Posterior vena cava (tissue), 2 donors: ENCODE results near the gene HNRNPAB. TPM values are rescaled to one million over a fixed set of nuclear protein-coding genes. Genes with fewer than 3 reads are reported as not detected.

ENCODE experiments used
- DNase-seq: peaks from one replicate; pipeline ENCODE4 v3.0.0-alpha.2; 2020; ENCODE audit warnings: low spot score
- intact Hi-C, 2 donors: fragments of 100-400 bp; cut with DNase I; formaldehyde crosslinking; loops; one replicate each; pipeline versions ENCODE4 v1.14.1 to v1.14.2; 2022 to 2023
- total RNA-seq, 2 donors: library from RNA; stranded (reverse); fragmentation: NEBNext Ultra II Directional; extraction: Animal tissue kit (Norgen Biotek cat#: 25700); gene quantifications; one replicate each; pipeline ENCODE4 v1.2.1, GENCODE V29; 2021
- donor health status: DM: yes; HTN: yes; CAD: no.
- donor health status: DM: yes; HTN: yes; CAD: no.

The HNRNPAB gene
- total RNA-seq, 2 donors from 2014 or later: 97.0 to 133 TPM

GRCh38 chr5:178259623-178260536 lies 55.5 kb downstream of the HNRNPAB start:
- no peak for DNase-seq

More at GRCh38 chr5:178259623-178260536, 55.5 kb downstream of the HNRNPAB start:
- intact Hi-C loops: no loop called here

Other genes with a start within 250 kb of the HNRNPAB start
- not detected for gene PROP1, start 208.3 kb upstream of the HNRNPAB start, total RNA-seq
- gene N4BP3, start 91.0 kb upstream of the HNRNPAB start, total RNA-seq: 1 to 10 TPM; 1.7 to 1.8 TPM
- 10 to 100 TPM; 29.2 to 29.9 TPM for gene RMND5B, start 73.5 kb upstream of the HNRNPAB start, total RNA-seq
- gene NHP2, start 50.6 kb upstream of the HNRNPAB start, total RNA-seq: 10 to 100 TPM; 73.9 to 87.3 TPM
- not detected for gene GMCL2, start 17.2 kb upstream of the HNRNPAB start, total RNA-seq
- 10 to 100 TPM; 54.0 to 68.6 TPM for gene PHYKPL, start 28.3 kb downstream of the HNRNPAB start, total RNA-seq